Parathyroid adenoma (tissue), 2 donors: ENCODE results near the gene IL17REL.

Experiments
- H2AFZ ChIP-seq: fragments of 300-600 bp; sonication (generic); one replicate; pipeline ENCODE4 v1.7.0; 2017; ENCODE audit warnings: antibody characterized with exemption, mild to moderate bottlenecking
- H3K27ac ChIP-seq: fragments of 300-600 bp; sonication (generic); one replicate; pipeline ENCODE4 v1.7.0; 2017
- H3K27me3 ChIP-seq: fragments of 300-600 bp; sonication (generic); one replicate; pipeline ENCODE4 v1.7.0; 2017; ENCODE audit warnings: low read length; ENCODE audit not compliant: control insufficient read depth, insufficient read depth
- H3K36me3 ChIP-seq: fragments of 300-600 bp; sonication (generic); one replicate; pipeline ENCODE4 v1.7.0; 2017; ENCODE audit warnings: low read length; ENCODE audit not compliant: control insufficient read depth, insufficient read depth
- H3K4me1 ChIP-seq: fragments of 300-600 bp; sonication (generic); one replicate; pipeline ENCODE4 v1.7.0; 2017; ENCODE audit warnings: control low read depth
- H3K4me2 ChIP-seq: fragments of 300-600 bp; sonication (generic); one replicate; pipeline ENCODE4 v1.7.0; 2017; ENCODE audit warnings: low read length
- H3K4me3 ChIP-seq: fragments of 300-600 bp; sonication (generic); one replicate; pipeline ENCODE4 v1.7.0; 2017; ENCODE audit warnings: low read depth, low read length
- H3K79me2 ChIP-seq: fragments of 300-600 bp; sonication (generic); one replicate; pipeline ENCODE4 v1.7.0; 2017; ENCODE audit warnings: control low read depth
- H3K9ac ChIP-seq: fragments of 300-600 bp; sonication (generic); one replicate; pipeline ENCODE4 v1.7.0; 2017; ENCODE audit warnings: mild to moderate bottlenecking
- H3K9me3 ChIP-seq: fragments of 300-600 bp; sonication (generic); one replicate; pipeline ENCODE4 v1.7.0; 2017; ENCODE audit warnings: low read length; ENCODE audit not compliant: control insufficient read depth
- CTCF ChIP-seq: fragments of 300-600 bp; sonication (generic); IDR thresholded peaks from one replicate; pipeline ENCODE4 v1.7.0; 2017; ENCODE audit warnings: antibody characterized with exemption, mild to moderate bottlenecking
- donor health status: primary hyperparathyroidism.

Gene IL17REL

GRCh38 chr22:49998718-49999062, 13.9 kb downstream of the IL17REL start:
- Histone ChIP-seq H3K4me2 (no peak overlapping the region), H3K4me3 (no peak overlapping the region), H3K9me3 (no peaks in the 10 kb centered on the region), H3K9ac (no peak overlapping the region), H3K79me2 (no peaks in the 10 kb centered on the region), H3K27ac (no peak overlapping the region), H3K27me3 (no peaks in the 10 kb centered on the region), H3K4me1 (no peaks in the 10 kb centered on the region), H3K36me3 (no peaks in the 10 kb centered on the region), H2AFZ (no peak overlapping the region)
- TF ChIP-seq CTCF, result no peak

- H3K79me2 ChIP-seq, result no peaks in the 10 kb centered on the region
- H3K27ac ChIP-seq, result no peak overlapping the region
- no peaks in the 10 kb centered on the region for H3K9me3 ChIP-seq
- no peaks in the 10 kb centered on the region for H3K4me1 ChIP-seq
- no peak overlapping the region for H3K4me3 ChIP-seq
- H2AFZ ChIP-seq, result no peak overlapping the region
- H3K9ac ChIP-seq, result no peak overlapping the region
- no peaks in the 10 kb centered on the region for H3K27me3 ChIP-seq
- no peaks in the 10 kb centered on the region for H3K36me3 ChIP-seq
- TF ChIP-seq CTCF, result no peak
- no peak overlapping the region for H3K4me2 ChIP-seq
These were observed 14.4 kb downstream of the IL17REL start for GRCh38 chr22:49997932-49998717.

GRCh38 chr22:49997251-49997599, 15.3 kb downstream of the IL17REL start:
- Histone ChIP-seq H3K9me3 (no peaks in the 10 kb centered on the region), H3K4me2 (no peak overlapping the region), H3K36me3 (no peaks in the 10 kb centered on the region), H2AFZ (no peak overlapping the region), H3K4me3 (no peak overlapping the region), H3K4me1 (no peaks in the 10 kb centered on the region), H3K79me2 (no peaks in the 10 kb centered on the region), H3K9ac (no peak overlapping the region), H3K27ac (no peak overlapping the region), H3K27me3 (no peaks in the 10 kb centered on the region)
- TF ChIP-seq CTCF, result no peak

DNA sequence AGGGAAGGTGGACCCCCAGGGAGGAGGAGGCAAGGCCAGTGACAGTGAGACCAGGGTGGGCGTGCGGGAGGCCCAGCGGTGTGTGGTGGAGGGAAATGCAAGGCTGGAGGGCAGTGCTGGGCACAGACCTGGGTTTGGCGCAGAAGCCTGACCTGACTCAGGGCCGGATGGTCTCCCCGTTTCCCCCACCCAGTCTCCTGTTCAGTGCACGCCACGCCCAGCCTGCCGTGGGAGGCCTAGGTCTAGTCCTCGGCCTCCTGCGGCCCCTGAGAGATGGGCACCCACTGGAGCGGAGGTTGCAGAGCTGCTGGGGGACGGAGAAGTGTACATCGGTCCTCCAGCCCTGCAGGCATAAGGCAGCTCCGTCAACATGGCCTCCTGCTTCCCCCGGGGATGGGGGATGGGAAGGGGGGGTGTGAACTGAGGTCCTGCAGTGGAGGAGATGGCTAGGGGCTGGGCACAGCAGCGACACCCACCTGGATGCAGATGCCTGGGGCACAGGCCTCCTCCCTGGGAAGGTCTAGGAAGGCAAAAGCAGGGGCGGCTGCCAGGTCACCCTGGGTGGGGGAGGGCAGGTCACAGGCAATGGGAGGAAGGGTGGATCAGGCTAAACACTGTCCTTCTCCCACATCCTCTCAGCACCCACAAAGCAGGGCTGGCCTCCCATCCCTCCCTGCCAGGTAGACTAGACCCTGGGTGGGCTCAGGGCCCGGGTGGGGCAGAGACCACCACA, 15.9 kb downstream of the IL17REL start:
- no peak overlapping the region for H3K9ac ChIP-seq
- no peak overlapping the region for H2AFZ ChIP-seq
- no peak overlapping the region for H3K27ac ChIP-seq
- no peaks in the 10 kb centered on the region for H3K4me1 ChIP-seq
- no peak for TF ChIP-seq CTCF
- no peaks in the 10 kb centered on the region for H3K27me3 ChIP-seq
- H3K79me2 ChIP-seq, result no peaks in the 10 kb centered on the region
- no peak overlapping the region for H3K4me2 ChIP-seq
- H3K9me3 ChIP-seq, result no peaks in the 10 kb centered on the region
- H3K4me3 ChIP-seq, result no peak overlapping the region
- no peaks in the 10 kb centered on the region for H3K36me3 ChIP-seq
